ENCODE results near the gene COL3A1.

The COL3A1 gene

GRCh38 chr2:188964976-188965546 is 9.1 kb upstream of the COL3A1 start:
- TF ChIP-seq CTCF (IDR thresholded peaks at IDR 0.05; ENCODE audit: low read depth, low read length): no peak
- no peak for DNase-seq (ENCODE audit: low read depth, low spot score)
- in situ Hi-C loops (cut with HindIII; ENCODE audit: low sequenced_read_pairs): no loop called here
- H3K4me3 ChIP-seq (ENCODE audit: low read depth, low read length): no peak overlapping the region

GRCh38 chr2:188965563-188965962 is 8.6 kb upstream of the COL3A1 start:
- H3K4me3 ChIP-seq (ENCODE audit: low read depth, low read length): no peak overlapping the region
- no peak for TF ChIP-seq CTCF (IDR thresholded peaks at IDR 0.05; ENCODE audit: low read depth, low read length)
- no peak for DNase-seq (ENCODE audit: low read depth, low spot score)
- in situ Hi-C loops (cut with HindIII; ENCODE audit: low sequenced_read_pairs): no loop called here

- TF ChIP-seq CTCF (IDR thresholded peaks at IDR 0.05; ENCODE audit: low read depth, low read length): no peak
- H3K4me3 ChIP-seq (ENCODE audit: low read depth, low read length): no peak overlapping the region
- no peak for DNase-seq (ENCODE audit: low read depth, low spot score)
- in situ Hi-C loops (cut with HindIII; ENCODE audit: low sequenced_read_pairs): no loop called here
Measured at GRCh38 chr2:188966079-188966571, 8.0 kb upstream of the COL3A1 start.

GRCh38 chr2:188966728-188967440 is 7.3 kb upstream of the COL3A1 start:
- in situ Hi-C loops (cut with HindIII; ENCODE audit: low sequenced_read_pairs): no loop called here
- H3K4me3 ChIP-seq (ENCODE audit: low read depth, low read length): no peak overlapping the region
- DNase-seq (ENCODE audit: low read depth, low spot score): no peak
- TF ChIP-seq CTCF (IDR thresholded peaks at IDR 0.05; ENCODE audit: low read depth, low read length): no peak

GRCh38 chr2:188969236-188969635 is 4.9 kb upstream of the COL3A1 start:
- no peak for DNase-seq (ENCODE audit: low read depth, low spot score)
- TF ChIP-seq CTCF (IDR thresholded peaks at IDR 0.05; ENCODE audit: low read depth, low read length): no peak
- H3K4me3 ChIP-seq (ENCODE audit: low read depth, low read length): no peak overlapping the region
- in situ Hi-C loops (cut with HindIII; ENCODE audit: low sequenced_read_pairs): no loop called here

GRCh38 chr2:188969651-188970050 is 4.5 kb upstream of the COL3A1 start:
- no peak for TF ChIP-seq CTCF (IDR thresholded peaks at IDR 0.05; ENCODE audit: low read depth, low read length)
- in situ Hi-C loops (cut with HindIII; ENCODE audit: low sequenced_read_pairs): no loop called here
- no peak for DNase-seq (ENCODE audit: low read depth, low spot score)
- H3K4me3 ChIP-seq (ENCODE audit: low read depth, low read length): no peak overlapping the region
